Lung (tissue), 12 donors: Measurements from ENCODE around the gene ROBO1. TPM values are rescaled to one million over a fixed set of nuclear protein-coding genes. Genes with fewer than 3 reads are reported as not detected.

ENCODE experiments used
- ATAC-seq: fragments of 200-7000 bp; cut with Tn5 transposase; one replicate; pipeline ENCODE4 v1.9.1; 2020; ENCODE audit warnings: moderate number of reproducible peaks; ENCODE audit not compliant: insufficient read depth, low FRiP score
- DNase-seq, 3 donors: peaks; one replicate each; pipeline ENCODE4 v3.0.0-alpha.2; 2013 to 2017
- H3K27ac ChIP-seq, 2 donors: one replicate each; pipeline ENCODE4 v1.5.1; 2013; ENCODE audit warnings: mild to moderate bottlenecking in 2 of 2, moderate library complexity in 2 of 2, control low read depth in 1 of 2, inconsistent platforms in 1 of 2, low read depth in 1 of 2, low read length in 1 of 2
- H3K27me3 ChIP-seq, 3 donors: one replicate each; pipeline ENCODE4 v1.5.1; 2013; ENCODE audit warnings: low read length in 2 of 3; ENCODE audit not compliant: control insufficient read depth in 3 of 3, insufficient read depth in 3 of 3
- H3K36me3 ChIP-seq, 4 donors: one replicate each; pipeline ENCODE4 v1.5.1; 2013; ENCODE audit warnings: low read length in 4 of 4, mild to moderate bottlenecking in 1 of 4, moderate library complexity in 1 of 4; ENCODE audit not compliant: control insufficient read depth in 4 of 4, insufficient read depth in 4 of 4
- H3K4me1 ChIP-seq, 5 donors: one replicate each; pipeline ENCODE4 v1.5.1; 2013; ENCODE audit warnings: low read length in 5 of 5, mild to moderate bottlenecking in 2 of 5, moderate library complexity in 1 of 5; ENCODE audit not compliant: control insufficient read depth in 5 of 5, insufficient read depth in 5 of 5
- H3K4me3 ChIP-seq: one replicate; pipeline ENCODE4 v1.5.1; 2013; ENCODE audit warnings: mild to moderate bottlenecking, control low read depth, moderate library complexity
- H3K9ac ChIP-seq, 2 donors: one replicate each; pipeline ENCODE4 v1.5.1; 2013; ENCODE audit warnings: low read length in 2 of 2, control low read depth in 1 of 2; ENCODE audit not compliant: insufficient read depth in 1 of 2
- H3K9me3 ChIP-seq, 4 donors: one replicate each; pipeline ENCODE4 v1.5.1; 2013; ENCODE audit warnings: low read length in 3 of 4, mild to moderate bottlenecking in 1 of 4, moderate library complexity in 1 of 4; ENCODE audit not compliant: control insufficient read depth in 4 of 4, insufficient read depth in 3 of 4
- WGBS, 2 donors: extraction: QIAGEN DNeasy Blood & Tissue Kit; methylation state at CpG; one replicate each; pipeline ENCODE4 v1.1.7; 2013; 5-methylcytosine and 5-hydroxymethylcytosine counted together
- polyA plus RNA-seq, 2 donors: library from polyadenylated mRNA; stranded (reverse); fragments of 200-250 nt; gene quantifications; one replicate each; pipeline ENCODE4 v1.2.1, GENCODE V29; 2013
- total RNA-seq, 2 donors: library from RNA; depleted of rRNA in 1 of 2; stranded (reverse); fragments of >200 nt in 1 of 2; gene quantifications; one replicate each; pipeline ENCODE4 v1.2.1, GENCODE V29; 2014 to 2021
- TF ChIP-seq, protein P1 (sequence below): IDR thresholded peaks from 2 replicates; pipeline ENCODE4 v1.5.1; 2012; ENCODE audit warnings: mild to moderate bottlenecking; ENCODE audit errors: control extremely low read depth, extremely low read depth
- donor health status: control.
- donor health status: control.
- donor health status: Bipolar disorder and iron deficiency.
- donor health status: healthy.
- donor health status: DM: yes; HTN: yes; CAD: no.

ROBO1 gene
- total and polyA plus RNA-seq, 4 donors: 2.6 to 72.6 (median 15.7) TPM

DNA sequence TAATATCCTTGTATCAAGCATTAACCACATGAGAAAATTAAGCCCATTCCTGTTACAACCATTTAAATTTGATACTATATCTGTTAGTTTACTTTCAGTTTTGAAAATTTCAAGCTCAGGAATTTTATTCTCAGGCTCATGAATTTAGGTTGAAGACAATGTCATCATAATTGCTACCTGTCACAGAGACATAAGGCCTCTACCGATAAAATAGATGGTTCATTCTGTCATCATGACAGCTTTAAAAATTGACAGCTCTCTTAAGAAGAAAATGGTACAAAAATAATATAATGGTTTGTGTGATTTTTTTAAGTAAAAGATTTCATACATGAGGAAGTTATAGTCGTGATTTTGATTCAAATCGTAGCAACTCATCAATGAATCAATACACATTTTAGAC is 1003.2 kb downstream of the ROBO1 start:
- no peak for ATAC-seq
- TF ChIP-seq, protein P1, sequence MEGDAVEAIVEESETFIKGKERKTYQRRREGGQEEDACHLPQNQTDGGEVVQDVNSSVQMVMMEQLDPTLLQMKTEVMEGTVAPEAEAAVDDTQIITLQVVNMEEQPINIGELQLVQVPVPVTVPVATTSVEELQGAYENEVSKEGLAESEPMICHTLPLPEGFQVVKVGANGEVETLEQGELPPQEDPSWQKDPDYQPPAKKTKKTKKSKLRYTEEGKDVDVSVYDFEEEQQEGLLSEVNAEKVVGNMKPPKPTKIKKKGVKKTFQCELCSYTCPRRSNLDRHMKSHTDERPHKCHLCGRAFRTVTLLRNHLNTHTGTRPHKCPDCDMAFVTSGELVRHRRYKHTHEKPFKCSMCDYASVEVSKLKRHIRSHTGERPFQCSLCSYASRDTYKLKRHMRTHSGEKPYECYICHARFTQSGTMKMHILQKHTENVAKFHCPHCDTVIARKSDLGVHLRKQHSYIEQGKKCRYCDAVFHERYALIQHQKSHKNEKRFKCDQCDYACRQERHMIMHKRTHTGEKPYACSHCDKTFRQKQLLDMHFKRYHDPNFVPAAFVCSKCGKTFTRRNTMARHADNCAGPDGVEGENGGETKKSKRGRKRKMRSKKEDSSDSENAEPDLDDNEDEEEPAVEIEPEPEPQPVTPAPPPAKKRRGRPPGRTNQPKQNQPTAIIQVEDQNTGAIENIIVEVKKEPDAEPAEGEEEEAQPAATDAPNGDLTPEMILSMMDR: no peak
- no peak overlapping the region for H3K4me3 ChIP-seq
- DNase-seq: no peak
- peaks cover 0 to 18% (median 2%) of the 10 kb centered on the region in 5 donors for H3K4me1 ChIP-seq
- H3K27me3 ChIP-seq: no peaks in the 10 kb centered on the region
- no peaks in the 10 kb centered on the region for H3K9me3 ChIP-seq
- no peak overlapping the region for H3K27ac ChIP-seq
- 93 to 94% methylated on average over 3 of the region's 3 CpGs for WGBS, 2 donors
- H3K36me3 ChIP-seq: no peaks in the 10 kb centered on the region
- H3K9ac ChIP-seq: no peak overlapping the region

DNA sequence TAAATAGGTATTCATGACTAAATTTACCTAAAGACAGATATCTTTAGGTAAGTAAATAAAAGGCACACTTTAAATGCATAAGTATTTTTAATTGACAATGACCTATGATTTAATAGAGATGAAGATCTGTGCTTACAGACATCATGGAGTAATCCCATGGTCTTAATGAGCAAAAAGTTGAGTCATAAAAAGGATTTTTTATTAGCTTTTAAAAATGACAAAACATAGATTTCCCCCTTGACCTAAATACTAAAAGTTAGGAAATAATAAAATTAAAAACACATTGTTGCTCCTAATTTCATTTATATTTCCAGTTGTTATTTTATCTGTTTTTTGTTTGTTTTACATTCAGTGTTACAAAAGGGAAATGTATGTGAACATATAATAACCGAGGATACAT is 1005.7 kb downstream of the ROBO1 start:
- no peak for ATAC-seq
- H3K9me3 ChIP-seq: peaks cover 0 to 3% (median 0%) of the 10 kb centered on the region in 4 donors
- H3K27ac ChIP-seq: no peak overlapping the region
- TF ChIP-seq, protein P1: no peak
- WGBS, 2 donors: 82 to 87% methylated on average over 1 of the region's 1 CpG
- no peak for DNase-seq
- H3K4me1 ChIP-seq: peaks cover 0 to 18% (median 2%) of the 10 kb centered on the region in 5 donors
- no peak overlapping the region for H3K9ac ChIP-seq
- H3K4me3 ChIP-seq: no peak overlapping the region
- H3K27me3 ChIP-seq: no peaks in the 10 kb centered on the region
- no peaks in the 10 kb centered on the region for H3K36me3 ChIP-seq

DNA sequence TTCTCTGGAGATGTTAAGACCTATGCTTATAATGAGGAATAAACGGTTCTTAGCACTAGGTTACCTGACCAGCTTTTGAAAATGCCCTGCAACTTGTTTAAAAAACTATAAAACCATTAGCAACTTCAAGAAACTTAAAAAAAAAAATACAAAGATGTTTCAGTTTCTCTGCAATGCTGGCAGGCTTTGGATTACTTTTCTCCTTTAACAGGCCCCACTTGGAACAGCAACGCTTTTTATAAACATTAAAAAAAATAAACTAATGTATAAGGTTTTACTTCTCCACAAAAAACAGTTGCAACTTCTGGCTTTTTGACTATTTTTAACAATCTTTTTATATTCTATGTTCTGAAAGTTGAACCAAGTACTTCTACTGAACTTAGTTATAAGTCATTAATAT is 1006.7 kb downstream of the ROBO1 start:
- peak in 2 of 3 donors; percentile 73 to 85 for DNase-seq
- no peak for ATAC-seq
- Histone ChIP-seq H3K4me1 (peaks cover 0 to 18% (median 2%) of the 10 kb centered on the region in 5 donors), H3K9me3 (peaks cover 0 to 3% (median 0%) of the 10 kb centered on the region in 4 donors), H3K27me3 (no peaks in the 10 kb centered on the region), H3K36me3 (no peaks in the 10 kb centered on the region), H3K9ac (no peak overlapping the region), H3K27ac (no peak overlapping the region), H3K4me3 (no peak overlapping the region)
- TF ChIP-seq, protein P1: no peak
- 52 to 75% methylated on average over 2 of the region's 2 CpGs for WGBS, 2 donors

DNA sequence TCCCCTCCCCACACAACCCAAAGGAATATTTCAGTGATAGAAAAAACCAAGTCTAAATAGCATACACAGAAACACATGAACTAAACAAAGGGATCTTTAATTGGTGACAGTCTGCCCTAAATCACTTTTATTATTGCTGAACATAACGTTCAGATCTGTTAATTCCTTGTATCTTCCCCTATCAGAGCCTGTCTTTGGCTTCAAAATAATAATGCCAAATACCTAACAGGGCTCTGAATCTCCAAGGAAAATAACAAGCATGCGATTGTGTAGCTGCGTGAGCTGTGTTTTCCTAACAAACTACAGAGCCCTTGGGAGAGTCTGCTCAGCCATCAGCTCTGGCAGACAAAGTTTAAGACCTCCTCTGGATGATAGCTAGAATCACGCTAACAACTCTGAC is 1010.1 kb downstream of the ROBO1 start:
- TF ChIP-seq, protein P1: no peak
- 83 to 89% methylated on average over 4 of the region's 4 CpGs for WGBS, 2 donors
- Histone ChIP-seq H3K27me3 (no peaks in the 10 kb centered on the region), H3K9me3 (peaks cover 0 to 3% (median 0%) of the 10 kb centered on the region in 4 donors), H3K9ac (no peak overlapping the region), H3K36me3 (no peaks in the 10 kb centered on the region), H3K27ac (no peak overlapping the region), H3K4me1 (peaks cover 0 to 18% (median 0%) of the 10 kb centered on the region in 5 donors), H3K4me3 (no peak overlapping the region)
- DNase-seq (no peak), ATAC-seq (no peak)
